Mammary epithelial cell (primary cell): Measurements from ENCODE around the gene PLA2G4E.

Experiments used
- CTCF ChIP-seq, 2 donors: IDR thresholded peaks in 1 of 2; conservative IDR thresholded peaks in 1 of 2; 2 replicates each; pipeline ENCODE4 v1.5.1; 2011 to 2012; ENCODE audit warnings: inconsistent platforms in 2 of 2, low read length in 2 of 2, mild to moderate bottlenecking in 2 of 2, control low read depth in 1 of 2, low read depth in 1 of 2; ENCODE audit not compliant: insufficient read depth in 1 of 2; ENCODE audit errors: extremely low read depth in 1 of 2
- EZH2 ChIP-seq: IDR thresholded peaks from 2 replicates; pipeline ENCODE4 v1.6.1; 2012; ENCODE audit warnings: low read length, inconsistent platforms, borderline replicate concordance

DNA sequence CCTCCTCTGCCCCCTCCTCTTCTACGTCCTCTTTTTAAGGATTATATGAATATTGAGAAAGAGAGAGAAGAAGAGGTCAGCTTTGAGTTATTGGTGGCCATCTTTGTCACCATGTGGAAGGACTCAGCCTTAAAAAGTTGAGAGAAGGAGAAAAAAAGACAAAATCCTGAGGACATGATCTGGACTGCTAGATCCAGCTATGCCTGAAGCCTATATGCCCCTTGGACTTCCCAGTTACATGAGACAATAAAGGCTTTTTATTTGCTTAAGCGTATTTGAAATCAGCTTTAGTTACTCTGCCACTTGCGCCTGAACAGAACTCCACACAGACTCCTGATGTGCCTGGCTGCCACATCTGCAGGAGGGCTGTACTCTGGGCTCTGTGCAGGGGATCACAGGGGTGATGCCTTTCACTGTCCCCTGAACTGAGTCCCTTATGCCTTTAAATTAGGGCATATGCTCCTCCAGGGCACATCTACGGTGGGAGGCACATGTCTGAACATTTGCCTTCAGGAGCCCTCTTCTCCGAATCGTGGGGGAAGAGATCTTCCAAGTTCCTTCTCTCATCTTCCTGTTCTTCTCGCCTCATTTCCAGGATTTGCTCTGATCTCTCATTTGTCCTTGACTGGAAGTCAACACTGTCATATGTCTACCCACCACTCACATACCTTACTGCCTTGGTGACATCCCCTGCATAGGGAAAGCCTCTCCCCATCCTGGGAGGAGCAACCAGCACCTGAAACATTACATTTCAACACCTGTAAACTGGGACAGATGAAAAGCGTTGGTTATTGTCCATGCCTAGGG is 14.0 kb upstream of the PLA2G4E start:
- no peak for TF ChIP-seq CTCF (conservative IDR thresholded peaks at IDR 0.05 in 1 of 2, IDR thresholded peaks at IDR 0.05 in 1 of 2; ENCODE audit: extremely low read depth in 1 of 2, insufficient read depth in 1 of 2, low read depth in 1 of 2, low read length in 2 of 2)
- TF ChIP-seq EZH2, result no peak
